Fibroblast of lung (primary cell): ENCODE measurements around the gene RABAC1. TPM values are rescaled to one million over a fixed set of nuclear protein-coding genes. Genes with fewer than 3 reads are reported as not detected.

Source experiments
- DNase-seq, 2 donors: peaks; one replicate each; pipeline versions ENCODE4 v3.0.0 to v3.0.0-alpha.2; 2010; ENCODE audit warnings: low read depth in 2 of 2
- H2AFZ ChIP-seq: 2 replicates; pipeline ENCODE4 v1.5.1; 2012; ENCODE audit warnings: low read length, control low read depth, inconsistent platforms
- H3K27ac ChIP-seq: 2 replicates; pipeline ENCODE4 v1.5.1; 2011; ENCODE audit warnings: low read length, control low read depth; ENCODE audit not compliant: insufficient read depth
- H3K27me3 ChIP-seq: 2 replicates; pipeline ENCODE4 v1.5.1; 2011; ENCODE audit warnings: mild to moderate bottlenecking, low read length; ENCODE audit not compliant: control insufficient read depth, insufficient read depth
- H3K36me3 ChIP-seq: 2 replicates; pipeline ENCODE4 v1.5.1; 2011; ENCODE audit warnings: low read length; ENCODE audit not compliant: control insufficient read depth, insufficient read depth
- H3K4me1 ChIP-seq: 2 replicates; pipeline ENCODE4 v1.5.1; 2011; ENCODE audit warnings: low read length; ENCODE audit not compliant: control insufficient read depth, insufficient read depth; ENCODE audit errors: extremely low read depth
- H3K4me2 ChIP-seq: 2 replicates; pipeline ENCODE4 v1.5.1; 2011; ENCODE audit warnings: low read length, control low read depth; ENCODE audit not compliant: insufficient read depth; ENCODE audit errors: extremely low read depth
- H3K4me3 ChIP-seq, 4 experiments: fragments of 200-600 bp in 1 of 4; sonication (generic) in 1 of 4; replicated peaks in 1 of 4; 2 replicates each; pipeline ENCODE4 v1.5.1; 2011 to 2016; ENCODE audit warnings: low read length in 4 of 4, low read depth in 3 of 4, mild to moderate bottlenecking in 3 of 4, control low read depth in 2 of 4, inconsistent platforms in 1 of 4, mixed read lengths in 1 of 4; ENCODE audit not compliant: insufficient read depth in 1 of 4; ENCODE audit errors: control extremely low read depth in 1 of 4
- H3K79me2 ChIP-seq: 2 replicates; pipeline ENCODE4 v1.5.1; 2012; ENCODE audit warnings: mild to moderate bottlenecking, low read length, inconsistent platforms; ENCODE audit not compliant: control insufficient read depth, insufficient read depth
- H3K9ac ChIP-seq: 2 replicates; pipeline ENCODE4 v1.5.1; 2011; ENCODE audit warnings: mild to moderate bottlenecking, low read length, control low read depth; ENCODE audit not compliant: insufficient read depth
- H3K9me3 ChIP-seq: 2 replicates; pipeline ENCODE4 v1.5.1; 2012; ENCODE audit warnings: low read depth, low read length; ENCODE audit not compliant: control insufficient read depth, insufficient read depth
- H4K20me1 ChIP-seq: 2 replicates; pipeline ENCODE4 v1.5.1; 2011; ENCODE audit warnings: low read length; ENCODE audit not compliant: control insufficient read depth, insufficient read depth; ENCODE audit errors: extremely low read depth
- EZH2 ChIP-seq: IDR thresholded peaks from 2 replicates; pipeline ENCODE4 v1.5.1; 2012; ENCODE audit warnings: low read length, control low read depth, mild to moderate bottlenecking; ENCODE audit errors: missing control alignments
- polyA plus RNA-seq, 2 donors: library from polyadenylated mRNA; depleted of rRNA in 1 of 2; stranded (reverse) in 1 of 2; unstranded in 1 of 2; fragments of >200 nt; gene quantifications; 2 replicates each; pipeline ENCODE4 v1.2.1, GENCODE V29; 2011 to 2012; ENCODE audit warnings: missing spikeins in 1 of 2
- total RNA-seq: library from RNA; depleted of rRNA; stranded (reverse); fragments of >200 nt; gene quantifications from 2 replicates; pipeline ENCODE4 v1.2.1, GENCODE V29; 2014
- TF ChIP-seq, protein P1 (sequence below), 2 donors: IDR thresholded peaks in 1 of 2; conservative IDR thresholded peaks in 1 of 2; 1 replicate in 1 of 2; 2 replicates in 1 of 2; pipeline ENCODE4 v1.5.1; 2011 to 2012; ENCODE audit warnings: low read length in 2 of 2, control low read depth in 1 of 2, inconsistent platforms in 1 of 2, low read depth in 1 of 2, mild to moderate bottlenecking in 1 of 2

Gene RABAC1
- total and polyA plus RNA-seq, 2 donors (not counting 1 experiment from before 2014, with no cell fraction given): 163 to 193 TPM

DNA sequence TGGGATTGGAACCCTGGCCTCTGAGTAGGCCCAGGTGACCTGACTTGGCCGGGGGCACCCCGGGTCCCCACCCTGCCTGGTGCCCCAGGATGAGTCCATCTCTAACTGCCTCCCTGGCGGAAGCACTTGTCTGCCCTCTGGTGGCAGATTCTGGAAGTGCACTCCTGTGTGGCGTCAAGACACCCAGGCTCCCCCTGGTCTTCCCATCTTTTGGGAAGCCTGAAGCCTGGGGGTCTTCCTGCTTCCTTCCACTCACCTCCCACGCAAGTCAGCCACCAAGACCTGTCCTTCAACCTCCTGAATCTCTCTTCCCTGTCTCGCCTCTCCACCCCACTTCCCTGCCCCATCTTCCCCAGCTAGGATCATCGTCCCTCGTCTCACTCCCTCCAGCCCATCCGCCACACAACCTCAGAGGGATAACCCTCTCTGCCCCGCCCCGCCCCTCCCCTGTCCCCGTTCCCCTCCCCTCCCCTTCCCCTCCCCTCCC lies 7.4 kb downstream of the RABAC1 start:
- Histone ChIP-seq H3K9me3 (no peaks in the 10 kb centered on the region), H3K4me2 (peak overlapping the region; percentile 80)
- no peak for TF ChIP-seq EZH2
- TF ChIP-seq, protein P1, sequence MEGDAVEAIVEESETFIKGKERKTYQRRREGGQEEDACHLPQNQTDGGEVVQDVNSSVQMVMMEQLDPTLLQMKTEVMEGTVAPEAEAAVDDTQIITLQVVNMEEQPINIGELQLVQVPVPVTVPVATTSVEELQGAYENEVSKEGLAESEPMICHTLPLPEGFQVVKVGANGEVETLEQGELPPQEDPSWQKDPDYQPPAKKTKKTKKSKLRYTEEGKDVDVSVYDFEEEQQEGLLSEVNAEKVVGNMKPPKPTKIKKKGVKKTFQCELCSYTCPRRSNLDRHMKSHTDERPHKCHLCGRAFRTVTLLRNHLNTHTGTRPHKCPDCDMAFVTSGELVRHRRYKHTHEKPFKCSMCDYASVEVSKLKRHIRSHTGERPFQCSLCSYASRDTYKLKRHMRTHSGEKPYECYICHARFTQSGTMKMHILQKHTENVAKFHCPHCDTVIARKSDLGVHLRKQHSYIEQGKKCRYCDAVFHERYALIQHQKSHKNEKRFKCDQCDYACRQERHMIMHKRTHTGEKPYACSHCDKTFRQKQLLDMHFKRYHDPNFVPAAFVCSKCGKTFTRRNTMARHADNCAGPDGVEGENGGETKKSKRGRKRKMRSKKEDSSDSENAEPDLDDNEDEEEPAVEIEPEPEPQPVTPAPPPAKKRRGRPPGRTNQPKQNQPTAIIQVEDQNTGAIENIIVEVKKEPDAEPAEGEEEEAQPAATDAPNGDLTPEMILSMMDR (conservative IDR thresholded peaks at IDR 0.05 in 1 of 2, IDR thresholded peaks at IDR 0.05 in 1 of 2; ENCODE audit: low read depth in 1 of 2, low read length in 2 of 2): peak; percentile 99

DNA sequence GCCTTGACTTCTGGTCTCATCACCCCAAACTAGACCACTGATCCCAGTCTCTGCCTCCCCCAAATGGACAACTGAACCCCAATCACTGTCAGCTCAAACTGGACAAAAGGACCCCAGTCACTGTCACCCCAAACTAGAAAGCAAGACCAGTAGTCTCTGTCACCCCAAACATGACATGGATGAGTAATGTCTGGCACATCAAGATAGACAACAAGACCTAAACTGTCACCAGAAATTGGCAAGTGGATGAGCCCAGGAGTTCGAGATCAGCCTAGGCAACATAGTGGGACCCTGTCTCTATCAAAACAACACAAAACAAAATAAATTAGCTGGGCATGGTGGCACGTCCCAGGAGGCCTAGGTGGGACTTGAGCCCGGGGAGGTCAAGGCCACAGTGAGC lies 12.0 kb downstream of the RABAC1 start:
- Histone ChIP-seq H3K4me3 (no peak overlapping the region), H3K4me2 (no peak overlapping the region), H3K9ac (no peak overlapping the region), H3K27me3 (no peaks in the 10 kb centered on the region), H2AFZ (no peak overlapping the region), H3K36me3 (no peaks in the 10 kb centered on the region), H3K27ac (no peak overlapping the region), H3K9me3 (no peaks in the 10 kb centered on the region), H4K20me1 (no peaks in the 10 kb centered on the region), H3K4me1 (no peaks in the 10 kb centered on the region), H3K79me2 (no peaks in the 10 kb centered on the region)
- TF ChIP-seq, protein P1 (conservative IDR thresholded peaks at IDR 0.05 in 1 of 2, IDR thresholded peaks at IDR 0.05 in 1 of 2; ENCODE audit: low read depth in 1 of 2, low read length in 2 of 2): no peak
- TF ChIP-seq EZH2: no peak
- DNase-seq: no peak

More for the DNA sequence above, 7.4 kb downstream of the RABAC1 start:
- Histone ChIP-seq H3K4me3 (no peak overlapping the region), H4K20me1 (no peaks in the 10 kb centered on the region), H3K9ac (no peak overlapping the region), H3K36me3 (peaks cover 4% of the 10 kb centered on the region), H3K4me1 (no peaks in the 10 kb centered on the region), H3K79me2 (no peaks in the 10 kb centered on the region), H3K27me3 (no peaks in the 10 kb centered on the region), H3K27ac (no peak overlapping the region), H2AFZ (peak overlapping the region; percentile 81)
- DNase-seq: peak; percentile 47 to 66

DNA sequence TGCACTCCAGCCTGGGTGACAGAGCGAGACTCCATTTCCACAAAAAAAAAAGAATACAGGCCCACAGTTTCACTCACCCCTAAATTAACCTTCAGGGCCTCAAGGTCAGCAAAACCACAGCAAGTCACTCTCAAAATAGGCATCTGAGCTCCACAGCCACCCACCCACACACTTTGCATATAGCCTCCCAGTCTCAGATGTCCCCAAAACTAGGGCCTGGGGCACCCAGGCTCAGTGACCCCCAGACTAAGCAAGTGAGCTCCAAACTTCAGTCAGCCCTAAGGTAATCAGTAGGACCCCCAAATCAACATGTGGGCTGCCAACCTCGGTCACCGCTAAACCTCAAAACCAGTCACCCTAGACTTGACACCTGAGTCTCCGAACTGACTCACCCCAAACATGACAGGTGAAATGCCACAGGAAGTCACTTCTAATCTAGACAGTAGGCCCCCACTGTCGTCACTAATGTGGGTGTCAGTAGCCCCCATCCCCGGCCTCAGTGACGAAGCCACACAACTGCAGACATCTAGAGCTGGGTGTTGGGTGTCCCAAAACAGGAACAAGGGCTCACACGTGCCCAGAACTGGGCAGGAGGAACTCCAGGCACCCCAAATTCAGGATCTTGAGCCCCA lies 13.9 kb downstream of the RABAC1 start:
- no peak for DNase-seq
- no peak overlapping the region for H3K27ac ChIP-seq

More for the DNA sequence above, 13.9 kb downstream of the RABAC1 start:
- Histone ChIP-seq H3K4me2 (no peak overlapping the region), H4K20me1 (no peaks in the 10 kb centered on the region), H2AFZ (no peak overlapping the region), H3K79me2 (no peaks in the 10 kb centered on the region), H3K27me3 (no peaks in the 10 kb centered on the region), H3K9me3 (no peaks in the 10 kb centered on the region), H3K4me3 (no peak overlapping the region), H3K4me1 (no peaks in the 10 kb centered on the region), H3K36me3 (no peaks in the 10 kb centered on the region), H3K9ac (no peak overlapping the region)
- no peak for TF ChIP-seq EZH2
- TF ChIP-seq, protein P1 (conservative IDR thresholded peaks at IDR 0.05 in 1 of 2, IDR thresholded peaks at IDR 0.05 in 1 of 2; ENCODE audit: low read depth in 1 of 2, low read length in 2 of 2): no peak
